ENCODE results near the gene PRR19. TPM values are rescaled to one million over a fixed set of nuclear protein-coding genes. Genes with fewer than 3 reads are reported as not detected.

Gene PRR19
- total and polyA plus RNA-seq, 10 of the 15 experiments (the other 5 are each of a cell fraction or from before 2014, with no cell fraction given), result 0.09 to 1.7 (median 0.73) TPM; not detected in 1

GRCh38 chr19:42306646-42307045, 4.7 kb downstream of the PRR19 start:
- H3K36me3 ChIP-seq (ENCODE audit: control insufficient read depth in 2 of 2, insufficient read depth in 2 of 2, low read length in 1 of 2), result no peaks in the 10 kb centered on the region

More at GRCh38 chr19:42306646-42307045, 4.7 kb downstream of the PRR19 start:
- H3K4me1 ChIP-seq (ENCODE audit: control insufficient read depth, insufficient read depth, low read length), result peaks cover 7% of the 10 kb centered on the region
- no peak for ATAC-seq
- ChIA-PET CTCF (interaction anchor here (2.3 kb wide), 1 partner anchor 11 kb away, joined by 6 read pairs; no protein-coding TSS in a partner anchor), RAD21 (ENCODE audit: unreplicated experiment) (no interaction called here), SMC1A (ENCODE audit: uncharacterized antibody, unreplicated experiment) (interaction anchor here (0.6 to 0.7 kb wide), 2 partner anchors 13 to 1906 kb away, joined by 3 to 4 read pairs; no protein-coding TSS in a partner anchor), POLR2A (no interaction called here)
- TF ChIP-seq E2F8 (IDR thresholded peaks at IDR 0.05; ENCODE audit: low read depth, partially characterized antibody) (no peak), BCL11A (IDR thresholded peaks at IDR 0.05; ENCODE audit: low read depth, low read length) (no peak), ATF7 (IDR thresholded peaks at IDR 0.05; ENCODE audit: low read depth) (no peak), TARDBP (IDR thresholded peaks at IDR 0.05; ENCODE audit: borderline replicate concordance) (no peak), RFX5 (IDR thresholded peaks at IDR 0.05; ENCODE audit: low read depth, low read length) (no peak)
- TF ChIP-seq, protein P1, sequence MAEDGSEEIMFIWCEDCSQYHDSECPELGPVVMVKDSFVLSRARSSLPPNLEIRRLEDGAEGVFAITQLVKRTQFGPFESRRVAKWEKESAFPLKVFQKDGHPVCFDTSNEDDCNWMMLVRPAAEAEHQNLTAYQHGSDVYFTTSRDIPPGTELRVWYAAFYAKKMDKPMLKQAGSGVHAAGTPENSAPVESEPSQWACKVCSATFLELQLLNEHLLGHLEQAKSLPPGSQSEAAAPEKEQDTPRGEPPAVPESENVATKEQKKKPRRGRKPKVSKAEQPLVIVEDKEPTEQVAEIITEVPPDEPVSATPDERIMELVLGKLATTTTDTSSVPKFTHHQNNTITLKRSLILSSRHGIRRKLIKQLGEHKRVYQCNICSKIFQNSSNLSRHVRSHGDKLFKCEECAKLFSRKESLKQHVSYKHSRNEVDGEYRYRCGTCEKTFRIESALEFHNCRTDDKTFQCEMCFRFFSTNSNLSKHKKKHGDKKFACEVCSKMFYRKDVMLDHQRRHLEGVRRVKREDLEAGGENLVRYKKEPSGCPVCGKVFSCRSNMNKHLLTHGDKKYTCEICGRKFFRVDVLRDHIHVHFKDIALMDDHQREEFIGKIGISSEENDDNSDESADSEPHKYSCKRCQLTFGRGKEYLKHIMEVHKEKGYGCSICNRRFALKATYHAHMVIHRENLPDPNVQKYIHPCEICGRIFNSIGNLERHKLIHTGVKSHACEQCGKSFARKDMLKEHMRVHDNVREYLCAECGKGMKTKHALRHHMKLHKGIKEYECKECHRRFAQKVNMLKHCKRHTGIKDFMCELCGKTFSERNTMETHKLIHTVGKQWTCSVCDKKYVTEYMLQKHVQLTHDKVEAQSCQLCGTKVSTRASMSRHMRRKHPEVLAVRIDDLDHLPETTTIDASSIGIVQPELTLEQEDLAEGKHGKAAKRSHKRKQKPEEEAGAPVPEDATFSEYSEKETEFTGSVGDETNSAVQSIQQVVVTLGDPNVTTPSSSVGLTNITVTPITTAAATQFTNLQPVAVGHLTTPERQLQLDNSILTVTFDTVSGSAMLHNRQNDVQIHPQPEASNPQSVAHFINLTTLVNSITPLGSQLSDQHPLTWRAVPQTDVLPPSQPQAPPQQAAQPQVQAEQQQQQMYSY (CRISPR knock-in tag; IDR thresholded peaks at IDR 0.05), result no peak
- WGBS (ENCODE audit: insufficient coverage, insufficient replicate concordance, low lambda C conversion rate, missing lambda C conversion rate), result 93% methylated on average over 21 of the region's 22 CpGs
- no peak overlapping the region for H3K4me3 ChIP-seq
- intact Hi-C loops (cut with micrococcal nuclease; ENCODE audit: unreplicated experiment) (no loop called here), in situ Hi-C loops (cut with MboI) (no loop called here)
- H3K4me2 ChIP-seq (ENCODE audit: control insufficient read depth, insufficient read depth), result no peak overlapping the region
- no peaks in the 10 kb centered on the region; the same call in 1 of the 2 replicates for H3K79me2 ChIP-seq (ENCODE audit: control insufficient read depth, insufficient read depth, low read length)
- H4K20me1 ChIP-seq (ENCODE audit: control insufficient read depth, insufficient read depth), result no peaks in the 10 kb centered on the region
- no peak overlapping the region for H3K27ac ChIP-seq (ENCODE audit: control insufficient read depth, insufficient read depth)
- H3K9ac ChIP-seq (ENCODE audit: control insufficient read depth, insufficient read depth, low read length), result no peak overlapping the region
- FAIRE-seq, result no peak
- H3K9me3 ChIP-seq (replicated peaks; ENCODE audit: control insufficient read depth, insufficient read depth, low read length), result no peaks in the 10 kb centered on the region
- no peaks in the 10 kb centered on the region for H3K27me3 ChIP-seq (replicated peaks in 1 of 2; ENCODE audit: control insufficient read depth in 2 of 2, insufficient read depth in 2 of 2, low read length in 1 of 2)
- no peak overlapping the region for H2AFZ ChIP-seq (ENCODE audit: control insufficient read depth, low read depth, low read length)
- DNase-seq (ENCODE audit: low read depth, low spot score), result no peak
- BruUV-seq (replicated peaks), result no TSS peak

All from GM12878 (cell line).